K562 (cell line): ENCODE measurements around the gene ZNF266. TPM values are rescaled to one million over a fixed set of nuclear protein-coding genes. Genes with fewer than 3 reads are reported as not detected.

Experiments
- ATAC-seq: fragments of 200-7000 bp; cut with Tn5 transposase; 3 replicates; pipeline ENCODE4 v1.9.1; 2020; ENCODE audit warnings: moderate library complexity
- BruUV-seq: library from RNA; stranded (reverse); fragments of 400-500 nt; replicated peaks from 2 replicates; lab custom pipeline; 2021; lab: Mats Ljungman, UMichigan
- CTCF ChIA-PET: fragments of 300-600 bp; formaldehyde crosslinking; extraction: SDS; loops from one replicate; lab custom pipeline; 2021; ENCODE audit warnings: low intra/inter-chr PET ratio; lab: Yijun Ruan, JAX
- POLR2A ChIA-PET: fragments of 300-600, 350-650 bp; sonication (Branson Sonifier 250); formaldehyde crosslinking; extraction: SDS; loops from one replicate; lab custom pipeline; 2021; ENCODE audit warnings: antibody characterized with exemption, inconsistent platforms; lab: Yijun Ruan, JAX
- DNase-seq, 4 experiments: peaks; one replicate each; pipeline versions ENCODE4 v3.0.0 to v3.0.0-alpha.2; 2011 to 2018; ENCODE audit warnings: low spot score in 3 of 4, mixed read lengths in 3 of 4; ENCODE audit errors: extremely low read depth in 1 of 4
- FAIRE-seq: peaks from 2 replicates; lab custom pipeline; 2011; peaks lifted over from hg19 to GRCh38; lab: Jason Lieb, UNC
- H2AFZ ChIP-seq: 2 replicates; pipeline ENCODE4 v1.6.0; 2011; ENCODE audit warnings: low read depth, low read length, control low read depth, inconsistent platforms
- H3K27ac ChIP-seq: fragments of 200-600 bp; 3 replicates; pipeline ENCODE4 v1.8.0; 2011; ENCODE audit warnings: low read depth, mild to moderate bottlenecking, control low read depth, inconsistent platforms, low read length, moderate library complexity, mixed read lengths; ENCODE audit errors: extremely low read depth
- H3K27me3 ChIP-seq, 2 experiments: fragments of 300-600 bp in 1 of 2; 2 replicates in 1 of 2; 3 replicates in 1 of 2; pipeline versions ENCODE4 v1.6.0 to v1.8.0; 2011; ENCODE audit warnings: inconsistent platforms in 2 of 2, low read length in 2 of 2, mild to moderate bottlenecking in 1 of 2, mixed read lengths in 1 of 2, moderate library complexity in 1 of 2; ENCODE audit not compliant: control insufficient read depth in 2 of 2, insufficient read depth in 2 of 2
- H3K36me3 ChIP-seq: fragments of 300-600 bp; 3 replicates; pipeline ENCODE4 v1.8.0; 2011; ENCODE audit warnings: mild to moderate bottlenecking, low read length, inconsistent platforms; ENCODE audit not compliant: control insufficient read depth, insufficient read depth
- H3K4me1 ChIP-seq, 2 experiments: fragments of 200-600 bp in 1 of 2; replicated peaks in 1 of 2; 2 replicates in 1 of 2; 3 replicates in 1 of 2; pipeline versions ENCODE4 v1.5.1 to v1.8.0; 2011; ENCODE audit warnings: inconsistent platforms in 2 of 2, low read length in 2 of 2, mild to moderate bottlenecking in 1 of 2, mixed read lengths in 1 of 2, moderate library complexity in 1 of 2; ENCODE audit not compliant: control insufficient read depth in 2 of 2, insufficient read depth in 2 of 2
- H3K4me2 ChIP-seq: 2 replicates; pipeline ENCODE4 v1.6.1; 2011; ENCODE audit warnings: low read length, control low read depth, inconsistent platforms, mixed read lengths; ENCODE audit not compliant: insufficient read depth
- H3K4me3 ChIP-seq: fragments of 200-600 bp; sonication (generic), shearing (Covaris generic); 2 replicates; pipeline ENCODE4 v1.5.1; 2016; ENCODE audit warnings: control low read depth, inconsistent platforms
- H3K79me2 ChIP-seq: fragments of 200-600 bp; 3 replicates; pipeline ENCODE4 v1.8.0; 2011; ENCODE audit warnings: low read length, inconsistent platforms; ENCODE audit not compliant: control insufficient read depth, insufficient read depth
- H3K9ac ChIP-seq, 2 experiments: 2 replicates each; pipeline versions ENCODE4 v1.6.0 to v1.6.1; 2011; ENCODE audit warnings: low read depth in 2 of 2, low read length in 2 of 2, control low read depth in 1 of 2, inconsistent platforms in 1 of 2, mild to moderate bottlenecking in 1 of 2, mixed read lengths in 1 of 2; ENCODE audit not compliant: insufficient read depth in 1 of 2
- H3K9me1 ChIP-seq: one replicate; pipeline ENCODE4 v1.6.0; 2011; ENCODE audit warnings: inconsistent platforms, mild to moderate bottlenecking, low read length, moderate library complexity; ENCODE audit not compliant: control insufficient read depth, insufficient read depth
- H3K9me3 ChIP-seq: replicated peaks from 2 replicates; pipeline ENCODE4 v1.5.1; 2011; ENCODE audit warnings: low read depth, low read length, inconsistent platforms; ENCODE audit not compliant: control insufficient read depth, insufficient read depth
- H4K20me1 ChIP-seq: replicated peaks from 2 replicates; pipeline ENCODE4 v1.6.1; 2011; ENCODE audit warnings: low read length, inconsistent platforms, mixed read lengths; ENCODE audit not compliant: control insufficient read depth, insufficient read depth
- CREM ChIP-seq: IDR thresholded peaks from 2 replicates; pipeline ENCODE4 v1.6.1; 2014; ENCODE audit warnings: antibody characterized with exemption, low read depth
- EP400 ChIP-seq: fragments of 450-650 bp; IDR thresholded peaks from 2 replicates; pipeline ENCODE4 v1.6.1; 2017; ENCODE audit warnings: antibody characterized with exemption, mild to moderate bottlenecking, moderate library complexity
- FOXK2 ChIP-seq, 2 experiments: fragments of 450-650 bp; IDR thresholded peaks in 1 of 2; conservative IDR thresholded peaks in 1 of 2; 2 replicates each; pipeline ENCODE4 v1.6.1; 2016; ENCODE audit warnings: low read depth in 2 of 2, mild to moderate bottlenecking in 1 of 2
- KDM4B ChIP-seq, 2 experiments: fragments of 450-650 bp in 1 of 2; sonication (generic) in 1 of 2; IDR thresholded peaks; 2 replicates each; pipeline ENCODE4 v1.6.1; 2016 to 2017; ENCODE audit warnings: borderline replicate concordance in 2 of 2, antibody characterized with exemption in 1 of 2, low read depth in 1 of 2, mild to moderate bottlenecking in 1 of 2
- NR2C2 ChIP-seq, 2 experiments: fragments of 200-800 bp in 1 of 2; sonication (Bioruptor generic) in 1 of 2; sonication (generic) in 1 of 2; formaldehyde crosslinking in 1 of 2; IDR thresholded peaks; 2 replicates each; pipeline versions ENCODE4 v1.6.1 to v1.8.0; 2016 to 2022; ENCODE audit warnings: mild to moderate bottlenecking in 1 of 2, missing compliant biosample characterization in 1 of 2, missing genetic modification characterization in 1 of 2, missing genetic modification reagents in 1 of 2
- PHF8 ChIP-seq: fragments of 200-600 bp; sonication (generic); IDR thresholded peaks from 2 replicates; pipeline ENCODE4 v1.6.1; 2012; ENCODE audit warnings: mixed run types, mild to moderate bottlenecking, inconsistent platforms, low read length, moderate library complexity, borderline replicate concordance
- RBM39 ChIP-seq: fragments of 200-400 bp; formaldehyde crosslinking; optimal IDR thresholded peaks from 2 replicates; pipeline ENCODE3; 2018; ENCODE audit warnings: low read depth, low read length
- TBL1XR1 ChIP-seq, 2 experiments: IDR thresholded peaks; 2 replicates each; pipeline ENCODE4 v1.6.1; 2012; ENCODE audit warnings: improper control_type of control experiment in 2 of 2, low read length in 2 of 2, mild to moderate bottlenecking in 1 of 2
- ZNF644 ChIP-seq: fragments of 200-800 bp; sonication (Bioruptor generic); IDR thresholded peaks from 2 replicates; pipeline ENCODE4 v1.6.1; 2016; ENCODE audit warnings: low read depth, missing genetic modification characterization, missing compliant biosample characterization
- WGBS: fragments of 100-300 bp; shearing (Covaris generic); methylation state at CpG from one replicate; pipeline ENCODE4 v1.1.6; 2016; ENCODE audit warnings: low coverage, mixed read lengths; ENCODE audit not compliant: insufficient coverage; ENCODE audit errors: missing lambda C conversion rate; 5-methylcytosine and 5-hydroxymethylcytosine counted together
- in situ Hi-C: fragments of 300-500 bp; cut with MboI; formaldehyde crosslinking; loops from 4 replicates; pipeline ENCODE4 v1.15.0; 2018; ENCODE audit warnings: inconsistent platforms, mixed read lengths
- intact Hi-C: fragments of 100-400 bp; cut with micrococcal nuclease; formaldehyde crosslinking; loops from 2 replicates; pipeline ENCODE4 v1.14.2; 2022
- polyA plus RNA-seq, 8 experiments: library from polyadenylated mRNA; depleted of rRNA in 4 of 8; stranded (reverse) in 5 of 8; unstranded in 3 of 8; fragments of >200 nt; fragmentation: Nextera tagmentation in 2 of 8; fragmentation: Illumina TruSeq in 1 of 8; extraction: Ambion mirVana in 2 of 8; extraction: Trizol in 1 of 8; gene quantifications; 2 replicates each; pipeline versions ENCODE4 v1.2.1 to v1.2.3, GENCODE V29; 2011 to 2014; ENCODE audit warnings: inconsistent platforms in 1 of 8, missing spikeins in 1 of 8
- total RNA-seq, 7 experiments: library from RNA; depleted of rRNA in 6 of 7; stranded (reverse); fragments of >200 nt in 6 of 7; fragmentation: Illumina TruSeq in 2 of 7; extraction: Trizol in 2 of 7; gene quantifications; 2 replicates each; pipeline versions ENCODE4 v1.2.1 to v1.2.3, GENCODE V29; 2011 to 2021; ENCODE audit warnings: low replicate concordance in 1 of 7
- TF ChIP-seq, protein P1 (sequence below): sonication (generic); formaldehyde crosslinking; IDR thresholded peaks from 2 replicates; pipeline ENCODE4 v1.8.0; 2023; ENCODE audit warnings: mild to moderate bottlenecking, missing genetic modification reagents
- TF ChIP-seq, protein P2 (sequence below): fragments of 450-650 bp; IDR thresholded peaks from 2 replicates; pipeline ENCODE4 v1.6.1; 2014; ENCODE audit warnings: low read depth, mild to moderate bottlenecking, moderate library complexity, borderline replicate concordance
- TF ChIP-seq, protein P3 (sequence below): fragments of 250-450 bp; sonication (Bioruptor Pico); IDR thresholded peaks from 2 replicates; pipeline ENCODE4 v1.8.0; 2021; ENCODE audit warnings: borderline replicate concordance, mild to moderate bottlenecking, moderate library complexity; ENCODE audit not compliant: poor library complexity, severe bottlenecking

The ZNF266 gene
- total and polyA plus RNA-seq, 9 of the 15 experiments (the other 6 are each of a cell fraction or from before 2014, with no cell fraction given), result 5.9 to 40.9 (median 20.3) TPM

DNA sequence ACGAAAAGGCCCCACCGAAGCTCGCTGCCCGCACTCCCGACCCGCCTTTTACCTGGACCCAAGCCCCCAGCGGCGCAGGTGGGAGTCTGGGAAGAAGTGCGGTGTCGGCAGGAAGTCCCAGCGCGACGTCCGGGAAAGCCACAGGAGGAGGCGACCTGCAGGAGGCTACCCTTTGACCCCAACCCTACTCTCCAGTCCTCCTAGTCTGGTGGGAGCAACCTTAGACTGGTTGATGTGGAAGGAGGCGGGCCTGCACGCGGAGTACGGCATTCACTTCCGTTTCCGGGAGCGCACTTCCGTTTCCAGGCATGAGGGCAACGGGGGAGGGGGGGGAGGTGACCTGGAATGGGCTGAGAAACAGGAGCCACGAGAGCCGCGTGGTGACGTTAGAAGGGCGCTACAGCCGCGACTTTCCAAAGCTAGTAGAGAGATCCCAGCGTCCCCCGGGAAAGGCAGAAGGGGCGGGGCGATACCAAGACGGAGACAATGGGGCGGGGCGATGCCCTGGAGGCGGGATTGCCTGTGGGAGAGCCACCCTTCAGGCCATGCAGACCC lies 28.5 kb downstream of the ZNF266 start:
- Histone ChIP-seq H3K9ac (peak overlapping the region in 1 of 2 experiments; percentile 18; a peak in 2 of 4 replicates), H3K36me3 (no peaks in the 10 kb centered on the region)
- TF ChIP-seq, protein P1, sequence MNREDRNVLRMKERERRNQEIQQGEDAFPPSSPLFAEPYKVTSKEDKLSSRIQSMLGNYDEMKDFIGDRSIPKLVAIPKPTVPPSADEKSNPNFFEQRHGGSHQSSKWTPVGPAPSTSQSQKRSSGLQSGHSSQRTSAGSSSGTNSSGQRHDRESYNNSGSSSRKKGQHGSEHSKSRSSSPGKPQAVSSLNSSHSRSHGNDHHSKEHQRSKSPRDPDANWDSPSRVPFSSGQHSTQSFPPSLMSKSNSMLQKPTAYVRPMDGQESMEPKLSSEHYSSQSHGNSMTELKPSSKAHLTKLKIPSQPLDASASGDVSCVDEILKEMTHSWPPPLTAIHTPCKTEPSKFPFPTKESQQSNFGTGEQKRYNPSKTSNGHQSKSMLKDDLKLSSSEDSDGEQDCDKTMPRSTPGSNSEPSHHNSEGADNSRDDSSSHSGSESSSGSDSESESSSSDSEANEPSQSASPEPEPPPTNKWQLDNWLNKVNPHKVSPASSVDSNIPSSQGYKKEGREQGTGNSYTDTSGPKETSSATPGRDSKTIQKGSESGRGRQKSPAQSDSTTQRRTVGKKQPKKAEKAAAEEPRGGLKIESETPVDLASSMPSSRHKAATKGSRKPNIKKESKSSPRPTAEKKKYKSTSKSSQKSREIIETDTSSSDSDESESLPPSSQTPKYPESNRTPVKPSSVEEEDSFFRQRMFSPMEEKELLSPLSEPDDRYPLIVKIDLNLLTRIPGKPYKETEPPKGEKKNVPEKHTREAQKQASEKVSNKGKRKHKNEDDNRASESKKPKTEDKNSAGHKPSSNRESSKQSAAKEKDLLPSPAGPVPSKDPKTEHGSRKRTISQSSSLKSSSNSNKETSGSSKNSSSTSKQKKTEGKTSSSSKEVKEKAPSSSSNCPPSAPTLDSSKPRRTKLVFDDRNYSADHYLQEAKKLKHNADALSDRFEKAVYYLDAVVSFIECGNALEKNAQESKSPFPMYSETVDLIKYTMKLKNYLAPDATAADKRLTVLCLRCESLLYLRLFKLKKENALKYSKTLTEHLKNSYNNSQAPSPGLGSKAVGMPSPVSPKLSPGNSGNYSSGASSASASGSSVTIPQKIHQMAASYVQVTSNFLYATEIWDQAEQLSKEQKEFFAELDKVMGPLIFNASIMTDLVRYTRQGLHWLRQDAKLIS (CRISPR knock-in tag), result no peak
- TF ChIP-seq TBL1XR1 (IDR thresholded peaks at IDR 0.05; ENCODE audit: low read length in 2 of 2), result 0 out of 4 replicates have a peak, but pooled peaks of 1 of the 2 experiments have one; percentile 61
- TF ChIP-seq FOXK2 (conservative IDR thresholded peaks at IDR 0.05 in 1 of 2, IDR thresholded peaks at IDR 0.05 in 1 of 2; ENCODE audit: low read depth in 2 of 2), result 0 out of 4 replicates have a peak, but pooled peaks of 1 of the 2 experiments have one; percentile 23
- peak; percentile 67 for TF ChIP-seq EP400
- TF ChIP-seq RBM39, result no peak
- TF ChIP-seq CREM, result peak; percentile 38
- TF ChIP-seq, protein P2, sequence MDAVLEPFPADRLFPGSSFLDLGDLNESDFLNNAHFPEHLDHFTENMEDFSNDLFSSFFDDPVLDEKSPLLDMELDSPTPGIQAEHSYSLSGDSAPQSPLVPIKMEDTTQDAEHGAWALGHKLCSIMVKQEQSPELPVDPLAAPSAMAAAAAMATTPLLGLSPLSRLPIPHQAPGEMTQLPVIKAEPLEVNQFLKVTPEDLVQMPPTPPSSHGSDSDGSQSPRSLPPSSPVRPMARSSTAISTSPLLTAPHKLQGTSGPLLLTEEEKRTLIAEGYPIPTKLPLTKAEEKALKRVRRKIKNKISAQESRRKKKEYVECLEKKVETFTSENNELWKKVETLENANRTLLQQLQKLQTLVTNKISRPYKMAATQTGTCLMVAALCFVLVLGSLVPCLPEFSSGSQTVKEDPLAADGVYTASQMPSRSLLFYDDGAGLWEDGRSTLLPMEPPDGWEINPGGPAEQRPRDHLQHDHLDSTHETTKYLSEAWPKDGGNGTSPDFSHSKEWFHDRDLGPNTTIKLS, result peak; percentile 67
- TF ChIP-seq KDM4B (IDR thresholded peaks at IDR 0.05; ENCODE audit: borderline replicate concordance in 2 of 2, low read depth in 1 of 2), result peak in 1 of 2 experiments; percentile 95; a peak in 2 of 4 replicates
- peak; percentile 17; the same call in 1 of the 2 replicates for TF ChIP-seq PHF8
- TF ChIP-seq ZNF644 (tag), result no peak
- TF ChIP-seq, protein P3, sequence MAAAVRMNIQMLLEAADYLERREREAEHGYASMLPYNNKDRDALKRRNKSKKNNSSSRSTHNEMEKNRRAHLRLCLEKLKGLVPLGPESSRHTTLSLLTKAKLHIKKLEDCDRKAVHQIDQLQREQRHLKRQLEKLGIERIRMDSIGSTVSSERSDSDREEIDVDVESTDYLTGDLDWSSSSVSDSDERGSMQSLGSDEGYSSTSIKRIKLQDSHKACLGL (CRISPR knock-in tag), result no peak
- TF ChIP-seq NR2C2 (CRISPR knock-in tag; IDR thresholded peaks at IDR 0.05), result peak; percentile 27; the same call in 1 of the 2 replicates
- peak; percentile 96 for TF ChIP-seq NR2C2 (tag; IDR thresholded peaks at IDR 0.05)

More for the DNA sequence above, 28.5 kb downstream of the ZNF266 start:
- DNase-seq (peak; percentile 78 to 81 (median 78)), FAIRE-seq (peak; percentile 51), ATAC-seq (peak; percentile 96)
- H3K9me1 ChIP-seq, result no peaks in the 10 kb centered on the region
- intact Hi-C loops, result no loop called here
- peak overlapping the region; percentile 40 for H3K4me3 ChIP-seq
- H2AFZ ChIP-seq, result peak overlapping the region; percentile 95
- no TSS peak for BruUV-seq
- H3K27ac ChIP-seq, result no peak overlapping the region; the same call in 2 of the 3 replicates
- no peaks in the 10 kb centered on the region for H4K20me1 ChIP-seq
- ChIA-PET POLR2A (no interaction called here), CTCF (no interaction called here)
- H3K4me1 ChIP-seq, result peaks cover 0 to 7% of the 10 kb centered on the region in 2 experiments; a peak in 2 of 5 replicates
- peaks cover 8% of the 10 kb centered on the region; the same call in 1 of the 2 replicates for H3K9me3 ChIP-seq
- WGBS, result 18% methylated on average over 29 of the region's 39 CpGs
- H3K4me2 ChIP-seq, result peak overlapping the region; percentile 80
- no peaks in the 10 kb centered on the region for H3K27me3 ChIP-seq
- in situ Hi-C loops, result no loop called here
- H3K79me2 ChIP-seq, result no peaks in the 10 kb centered on the region
